Bronchial epithelial cell (primary cell): Measurements from ENCODE around the gene ADRA2C. TPM values are rescaled to one million over a fixed set of nuclear protein-coding genes. Genes with fewer than 3 reads are reported as not detected.
A peak's percentile ranks its signal among the peaks of the same experiment; 100 is the strongest.
"Not testable (repeated sequence)": the region's sequence is repeated elsewhere in the genome, so short reads cannot be mapped to it uniquely, and the experiment has no call there.

Source experiments
- DNase-seq: peaks from one replicate; pipeline ENCODE4 v3.0.0-alpha.2; 2010; ENCODE audit warnings: low read depth
- FAIRE-seq: peaks from 2 replicates; lab custom pipeline; 2011; peaks lifted over from hg19 to GRCh38; lab: Jason Lieb, UNC
- H3K27me3 ChIP-seq: 2 replicates; pipeline ENCODE4 v1.5.1; 2011; ENCODE audit warnings: low read length; ENCODE audit not compliant: control insufficient read depth, insufficient read depth
- H3K36me3 ChIP-seq: 2 replicates; pipeline ENCODE4 v1.5.1; 2011; ENCODE audit warnings: low read length; ENCODE audit not compliant: control insufficient read depth, insufficient read depth
- H3K4me3 ChIP-seq: 2 replicates; pipeline ENCODE4 v1.5.1; 2011; ENCODE audit warnings: mild to moderate bottlenecking, low read depth, low read length, control low read depth
- total RNA-seq: library from RNA; depleted of rRNA; stranded (reverse); fragments of >200 nt; gene quantifications from 2 replicates; pipeline ENCODE4 v1.2.1, GENCODE V29; 2014
- TF ChIP-seq, protein P1 (sequence below): IDR thresholded peaks from 2 replicates; pipeline ENCODE4 v1.5.1; 2011; ENCODE audit warnings: mild to moderate bottlenecking, moderate library complexity, low read length, control low read depth, inconsistent platforms; ENCODE audit not compliant: insufficient read depth, severe bottlenecking

Gene ADRA2C
- total RNA-seq, 1 donor from 2014 or later = under 0.01 TPM

DNA sequence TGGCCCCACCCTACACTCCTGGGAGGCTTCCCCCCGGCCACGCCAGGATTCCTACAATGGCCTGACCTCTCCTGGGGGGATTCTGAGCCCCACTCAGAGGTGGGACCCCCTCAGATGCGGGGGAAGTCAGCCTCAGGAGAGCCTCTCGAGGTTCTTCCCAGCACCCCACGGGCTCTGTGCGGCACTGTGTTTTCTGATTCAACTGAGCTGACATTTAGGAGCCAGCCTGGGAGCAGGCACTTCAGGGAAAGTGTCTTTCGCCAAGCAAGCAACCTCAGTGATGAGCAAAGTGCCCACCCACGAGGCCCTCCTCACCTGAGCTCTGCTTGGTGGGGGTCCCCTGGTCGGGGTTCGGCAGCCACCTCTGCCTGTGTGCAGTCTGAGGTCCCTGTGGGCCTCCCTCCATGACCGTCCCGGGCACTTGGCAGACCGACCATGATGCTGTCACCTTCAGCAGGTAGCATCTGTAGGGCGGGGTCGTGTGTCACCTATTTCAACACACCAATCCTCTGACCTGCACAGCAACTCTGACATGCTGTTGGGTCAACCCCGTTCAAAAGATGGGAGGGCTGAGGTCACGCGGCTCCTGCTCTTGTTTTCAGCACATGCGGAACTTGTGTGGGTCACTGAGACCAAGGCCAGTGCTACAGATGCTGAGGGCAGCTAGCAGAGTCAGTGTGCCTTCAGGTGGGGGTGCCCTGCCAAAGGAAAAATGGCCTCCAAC, 46.2 kb downstream of the ADRA2C start:
- FAIRE-seq (no peak), DNase-seq (no peak)
- TF ChIP-seq, protein P1, sequence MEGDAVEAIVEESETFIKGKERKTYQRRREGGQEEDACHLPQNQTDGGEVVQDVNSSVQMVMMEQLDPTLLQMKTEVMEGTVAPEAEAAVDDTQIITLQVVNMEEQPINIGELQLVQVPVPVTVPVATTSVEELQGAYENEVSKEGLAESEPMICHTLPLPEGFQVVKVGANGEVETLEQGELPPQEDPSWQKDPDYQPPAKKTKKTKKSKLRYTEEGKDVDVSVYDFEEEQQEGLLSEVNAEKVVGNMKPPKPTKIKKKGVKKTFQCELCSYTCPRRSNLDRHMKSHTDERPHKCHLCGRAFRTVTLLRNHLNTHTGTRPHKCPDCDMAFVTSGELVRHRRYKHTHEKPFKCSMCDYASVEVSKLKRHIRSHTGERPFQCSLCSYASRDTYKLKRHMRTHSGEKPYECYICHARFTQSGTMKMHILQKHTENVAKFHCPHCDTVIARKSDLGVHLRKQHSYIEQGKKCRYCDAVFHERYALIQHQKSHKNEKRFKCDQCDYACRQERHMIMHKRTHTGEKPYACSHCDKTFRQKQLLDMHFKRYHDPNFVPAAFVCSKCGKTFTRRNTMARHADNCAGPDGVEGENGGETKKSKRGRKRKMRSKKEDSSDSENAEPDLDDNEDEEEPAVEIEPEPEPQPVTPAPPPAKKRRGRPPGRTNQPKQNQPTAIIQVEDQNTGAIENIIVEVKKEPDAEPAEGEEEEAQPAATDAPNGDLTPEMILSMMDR = no peak
- Histone ChIP-seq H3K36me3 (no peaks in the 10 kb centered on the region), H3K27me3 (no peaks in the 10 kb centered on the region), H3K4me3 (no peak overlapping the region)

GRCh38 chr4:3813151-3814052, 47.2 kb downstream of the ADRA2C start:
- TF ChIP-seq, protein P1 = no peak
- H3K27me3 ChIP-seq = no peaks in the 10 kb centered on the region
- H3K4me3 ChIP-seq = no peak overlapping the region
- DNase-seq = no peak
- H3K36me3 ChIP-seq = no peaks in the 10 kb centered on the region
- FAIRE-seq = peak; percentile 72

DNA sequence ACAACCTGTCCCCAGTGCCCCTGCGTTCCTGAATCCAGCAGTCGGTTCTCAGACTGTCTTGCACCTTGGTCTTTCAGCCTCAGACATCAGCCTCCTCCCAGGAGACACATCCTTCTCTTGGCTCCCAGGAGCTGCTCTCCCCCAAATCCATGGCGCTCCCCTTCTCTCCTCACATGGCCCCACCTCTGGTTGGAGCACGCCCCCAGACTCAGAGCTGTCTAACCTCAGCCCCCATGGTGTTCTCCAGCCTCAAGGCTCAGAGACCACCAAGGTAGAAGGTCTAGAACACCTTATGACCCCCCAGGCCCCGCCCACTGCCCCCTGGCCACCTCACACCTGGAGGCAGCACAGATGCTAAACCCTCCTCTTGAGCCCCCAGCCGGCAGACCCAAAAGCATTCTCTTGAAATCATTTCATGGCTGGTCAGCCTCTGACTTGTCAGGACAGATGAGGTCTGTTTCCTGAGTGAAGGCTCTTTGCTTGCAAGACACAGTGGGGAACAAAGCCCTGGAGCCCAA, 47.9 kb downstream of the ADRA2C start:
- Histone ChIP-seq H3K27me3 (no peaks in the 10 kb centered on the region), H3K36me3 (no peaks in the 10 kb centered on the region), H3K4me3 (no peak overlapping the region)
- DNase-seq = no peak
- FAIRE-seq = no peak
- TF ChIP-seq, protein P1 = no peak

DNA sequence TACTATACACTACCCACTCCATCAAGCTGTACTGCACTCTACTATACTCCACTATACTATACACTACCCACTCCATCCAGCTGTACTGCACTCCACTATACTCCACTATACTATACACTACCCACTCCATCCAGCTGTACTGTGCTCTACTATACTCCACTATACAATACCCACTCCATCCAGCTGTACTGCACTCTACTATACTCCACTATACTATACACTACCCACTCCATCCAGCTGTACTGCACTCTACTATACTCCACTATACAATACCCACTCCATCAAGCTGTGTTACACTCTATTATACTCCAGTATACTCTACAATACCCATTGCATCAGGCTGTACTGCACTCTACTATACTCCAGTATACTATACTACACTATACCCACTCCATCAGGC, 48.7 kb downstream of the ADRA2C start:
- not testable (repeated sequence) for DNase-seq, H3K4me3 ChIP-seq
- peak; percentile 99 for FAIRE-seq

DNA sequence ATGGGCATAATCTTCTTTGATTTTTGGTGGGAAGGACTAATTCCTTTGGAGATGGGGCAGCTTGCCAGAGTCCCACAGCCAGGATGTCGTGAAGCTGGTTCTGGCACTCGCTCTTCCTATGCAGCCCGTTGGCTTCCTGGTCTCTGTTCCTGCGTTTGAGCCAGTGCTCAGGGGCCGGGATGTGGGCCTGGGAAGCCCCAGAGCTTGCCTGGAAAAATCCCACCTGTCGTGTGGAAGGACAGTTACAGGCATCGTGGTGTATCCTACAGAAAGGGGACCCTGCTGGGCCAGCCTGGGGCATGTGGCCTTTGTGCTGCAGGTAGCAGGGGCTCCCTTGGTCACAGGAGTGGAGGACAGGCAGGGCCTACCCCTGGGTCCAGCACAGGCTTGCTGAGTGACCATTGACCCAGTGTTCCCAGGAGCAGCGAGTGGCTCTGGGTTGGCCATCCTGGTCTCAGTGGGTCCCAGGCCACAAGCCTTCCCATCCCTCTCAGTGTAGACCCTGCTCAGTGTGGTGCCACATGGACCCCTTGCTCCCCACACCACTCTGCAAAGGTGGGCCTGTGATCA, 50.2 kb downstream of the ADRA2C start:
- Histone ChIP-seq H3K36me3 (no peaks in the 10 kb centered on the region), H3K27me3 (no peaks in the 10 kb centered on the region), H3K4me3 (no peak overlapping the region)
- DNase-seq = no peak
- no peak for FAIRE-seq
- TF ChIP-seq, protein P1 = no peak

More for the DNA sequence above, 48.7 kb downstream of the ADRA2C start:
- not testable (repeated sequence) for H3K27me3 ChIP-seq, H3K36me3 ChIP-seq
